CD14-positive monocyte (primary cell): ENCODE results near the gene RALY. TPM values are rescaled to one million over a fixed set of nuclear protein-coding genes. Genes with fewer than 3 reads are reported as not detected.
A peak's percentile ranks its signal among the peaks of the same experiment; 100 is the strongest.

Experiments
- DNase-seq, 3 donors: peaks; one replicate each; pipeline ENCODE4 v3.0.0-alpha.2; 2011 to 2022
- H2AFZ ChIP-seq: 2 replicates; pipeline ENCODE4 v1.6.0; 2012; ENCODE audit warnings: mild to moderate bottlenecking, low read depth, low read length, inconsistent platforms; ENCODE audit not compliant: insufficient read depth, poor library complexity, severe bottlenecking
- H3K27ac ChIP-seq, 2 donors: 1 replicate in 1 of 2; 2 replicates in 1 of 2; pipeline ENCODE4 v1.5.1; 2012 to 2013; ENCODE audit warnings: low read length in 2 of 2, control low read depth in 1 of 2, inconsistent platforms in 1 of 2, low read depth in 1 of 2, mild to moderate bottlenecking in 1 of 2
- H3K27me3 ChIP-seq, 2 donors: one replicate each; pipeline versions ENCODE4 v1.6.0 to v1.6.1; 2011 to 2013; ENCODE audit warnings: low read length in 2 of 2; ENCODE audit not compliant: control insufficient read depth in 2 of 2, insufficient read depth in 2 of 2
- H3K36me3 ChIP-seq, 2 donors: replicated peaks in 1 of 2; 1 replicate in 1 of 2; 2 replicates in 1 of 2; pipeline versions ENCODE4 v1.5.1 to v1.6.1; 2012 to 2013; ENCODE audit warnings: low read length in 2 of 2, control low read depth in 1 of 2, inconsistent platforms in 1 of 2, mild to moderate bottlenecking in 1 of 2; ENCODE audit not compliant: insufficient read depth in 2 of 2, control insufficient read depth in 1 of 2
- H3K4me1 ChIP-seq, 2 donors: 1 replicate in 1 of 2; 2 replicates in 1 of 2; pipeline versions ENCODE4 v1.5.1 to v1.6.1; 2012 to 2013; ENCODE audit warnings: low read length in 2 of 2, control low read depth in 1 of 2, inconsistent platforms in 1 of 2, mild to moderate bottlenecking in 1 of 2, moderate library complexity in 1 of 2; ENCODE audit not compliant: insufficient read depth in 2 of 2, control insufficient read depth in 1 of 2
- H3K4me2 ChIP-seq: replicated peaks from 2 replicates; pipeline ENCODE3; 2012; ENCODE audit warnings: low read length, moderate library complexity, mild to moderate bottlenecking; ENCODE audit not compliant: poor library complexity, severe bottlenecking; ENCODE audit errors: extremely low read depth
- H3K4me3 ChIP-seq, 3 experiments: fragments of 200-600 bp in 1 of 3; sonication (generic) in 1 of 3; replicated peaks in 1 of 3; 1 replicate in 2 of 3; 2 replicates in 1 of 3; pipeline ENCODE4 v1.5.1; 2011 to 2013; ENCODE audit warnings: low read length in 3 of 3, mild to moderate bottlenecking in 3 of 3, control low read depth in 2 of 3, low read depth in 2 of 3, inconsistent platforms in 1 of 3, moderate library complexity in 1 of 3
- H3K79me2 ChIP-seq: 2 replicates; pipeline ENCODE4 v1.6.0; 2012; ENCODE audit warnings: mild to moderate bottlenecking, control low read depth, inconsistent platforms, low read length, moderate library complexity; ENCODE audit not compliant: insufficient read depth
- H3K9ac ChIP-seq: 2 replicates; pipeline ENCODE4 v1.6.0; 2017; ENCODE audit warnings: low read length, mild to moderate bottlenecking; ENCODE audit not compliant: insufficient read depth, poor library complexity, severe bottlenecking
- H3K9me3 ChIP-seq, 2 donors: replicated peaks in 1 of 2; 1 replicate in 1 of 2; 2 replicates in 1 of 2; pipeline versions ENCODE4 v1.5.1 to v1.6.1; 2012 to 2013; ENCODE audit warnings: low read length in 2 of 2, control low read depth in 1 of 2; ENCODE audit not compliant: control insufficient read depth in 1 of 2, insufficient read depth in 1 of 2
- H4K20me1 ChIP-seq: 2 replicates; pipeline ENCODE4 v1.6.0; 2012; ENCODE audit warnings: mild to moderate bottlenecking, low read length, control low read depth, moderate library complexity; ENCODE audit not compliant: insufficient read depth
- H3K27ac Mint-ChIP-seq, 7 donors: one replicate each; pipeline ENCODE4 v1.8.0; 2020; ENCODE audit warnings: mild to moderate bottlenecking in 7 of 7, mixed read lengths in 7 of 7, moderate library complexity in 6 of 7, inconsistent platforms in 2 of 7
- H3K27me3 Mint-ChIP-seq, 3 donors: one replicate each; pipeline ENCODE4 v1.8.0; 2021 to 2022; ENCODE audit warnings: low read depth in 3 of 3, mild to moderate bottlenecking in 3 of 3, mixed read lengths in 3 of 3, moderate library complexity in 3 of 3, inconsistent platforms in 1 of 3
- H3K36me3 Mint-ChIP-seq, 2 donors: one replicate each; pipeline ENCODE4 v1.8.0; 2020; ENCODE audit warnings: mixed read lengths in 2 of 2, inconsistent platforms in 1 of 2, mild to moderate bottlenecking in 1 of 2
- H3K4me1 Mint-ChIP-seq: one replicate; pipeline ENCODE4 v1.8.0; 2020; ENCODE audit warnings: mild to moderate bottlenecking, mixed read lengths
- H3K4me3 Mint-ChIP-seq, 2 donors: one replicate each; pipeline ENCODE4 v1.8.0; 2020; ENCODE audit warnings: mild to moderate bottlenecking in 2 of 2, mixed read lengths in 2 of 2, moderate library complexity in 1 of 2
- H3K9me3 Mint-ChIP-seq, 7 donors: one replicate each; pipeline ENCODE4 v1.8.0; 2020 to 2022; ENCODE audit warnings: mixed read lengths in 7 of 7, mild to moderate bottlenecking in 6 of 7, moderate library complexity in 6 of 7, inconsistent platforms in 2 of 7
- CTCF ChIP-seq: fragments of 200-600 bp; IDR thresholded peaks from one replicate; pipeline ENCODE4 v1.8.0; 2022; ENCODE audit warnings: antibody characterized with exemption, mild to moderate bottlenecking
- WGBS: methylation state at CpG from one replicate; pipeline ENCODE4 v1.1.5; 2013; ENCODE audit warnings: missing lambda C conversion rate; ENCODE audit not compliant: insufficient coverage; 5-methylcytosine and 5-hydroxymethylcytosine counted together
- intact Hi-C, 2 donors: fragments of 100-400 bp; cut with micrococcal nuclease; formaldehyde crosslinking; loops; one replicate each; pipeline versions ENCODE4 v1.15.0 to v1.15.1; 2023
- polyA plus RNA-seq, 3 donors: library from polyadenylated mRNA; depleted of rRNA in 1 of 3; unstranded in 2 of 3; stranded (reverse) in 1 of 3; fragments of 300-500 nt in 2 of 3; fragments of >200 nt in 1 of 3; fragmentation: Illumina TruSeq in 2 of 3; gene quantifications; 1 replicate in 2 of 3; 2 replicates in 1 of 3; pipeline ENCODE4 v1.2.3, GENCODE V29; 2012 to 2021

RALY gene
- polyA plus RNA-seq, 3 donors, result 88.4 to 154 (median 152) TPM

GRCh38 chr20:34033903-34034302 is 40.2 kb downstream of the RALY start:
- DNase-seq, result no peak
- H3K27ac Mint-ChIP-seq, result peak overlapping the region in 2 of 7 donors; percentile 3 to 80
- H3K9me3 Mint-ChIP-seq, result peaks cover 0 to 2% (median 0%) of the 10 kb centered on the region in 7 donors
- TF ChIP-seq CTCF, result no peak
- peaks cover 33% of the 10 kb centered on the region for H3K4me1 Mint-ChIP-seq
- H3K9me3 ChIP-seq, result no peaks in the 10 kb centered on the region
- peaks cover 36 to 51% of the 10 kb centered on the region in 2 donors for H3K36me3 Mint-ChIP-seq
- peaks cover 98% of the 10 kb centered on the region for H3K79me2 ChIP-seq
- no peak overlapping the region for H3K4me2 ChIP-seq
- H2AFZ ChIP-seq, result no peak overlapping the region
- H3K27me3 Mint-ChIP-seq, result no peaks in the 10 kb centered on the region
- no peak overlapping the region for H3K4me3 Mint-ChIP-seq
- 100% methylated on average over 2 of the region's 4 CpGs for WGBS
- H3K4me1 ChIP-seq, result no peaks in the 10 kb centered on the region
- H3K36me3 ChIP-seq, result peaks cover 27 to 66% of the 10 kb centered on the region in 2 donors
- H3K27me3 ChIP-seq, result no peaks in the 10 kb centered on the region
- peaks cover 99% of the 10 kb centered on the region for H4K20me1 ChIP-seq
- H3K4me3 ChIP-seq, result no peak overlapping the region
- intact Hi-C loops, result no loop called here
- H3K9ac ChIP-seq, result no peak overlapping the region
- no peak overlapping the region for H3K27ac ChIP-seq

GRCh38 chr20:34037121-34037520 is 43.4 kb downstream of the RALY start:
- H3K4me2 ChIP-seq, result no peak overlapping the region

More at GRCh38 chr20:34037121-34037520, 43.4 kb downstream of the RALY start:
- WGBS, result 43% methylated on average over 2 of the region's 4 CpGs
- DNase-seq, result no peak
- peak overlapping the region in 1 of 2 donors; percentile 52 for H3K27ac ChIP-seq
- no peaks in the 10 kb centered on the region for H3K27me3 Mint-ChIP-seq
- intact Hi-C loops, result no loop called here
- no peak for TF ChIP-seq CTCF
- no peaks in the 10 kb centered on the region for H3K9me3 ChIP-seq
- no peaks in the 10 kb centered on the region for H3K27me3 ChIP-seq
- peaks cover 0 to 2% (median 0%) of the 10 kb centered on the region in 7 donors for H3K9me3 Mint-ChIP-seq
- H4K20me1 ChIP-seq, result peaks cover 100% of the 10 kb centered on the region
- H3K36me3 ChIP-seq, result peaks cover 20 to 69% of the 10 kb centered on the region in 2 donors
- no peak overlapping the region for H3K4me3 Mint-ChIP-seq
- H3K4me3 ChIP-seq, result no peak overlapping the region
- H3K4me1 Mint-ChIP-seq, result peaks cover 20% of the 10 kb centered on the region
- no peak overlapping the region for H2AFZ ChIP-seq
- H3K9ac ChIP-seq, result no peak overlapping the region
- peaks cover 36 to 56% of the 10 kb centered on the region in 2 donors for H3K36me3 Mint-ChIP-seq
- H3K27ac Mint-ChIP-seq, result peak overlapping the region in 2 of 7 donors; percentile 18 to 56
- peaks cover 100% of the 10 kb centered on the region for H3K79me2 ChIP-seq
- no peaks in the 10 kb centered on the region for H3K4me1 ChIP-seq
